SHP77 (cell line): ENCODE data around the gene KCNC2.
"Not testable (repeated sequence)": the region's sequence is repeated elsewhere in the genome, so short reads cannot be mapped to it uniquely, and the experiment has no call there.

Source experiments
- DNase-seq, 2 experiments: peaks; one replicate each; lab custom pipeline; 2025; lab: John Stamatoyannopoulos, UW

Gene KCNC2

GRCh38 chr12:75209812-75210138 is at the start of gene KCNC2:
TSS of gene KCNC2 (minus strand) at chr12:75209839.
- DNase-seq, result no peak

- DNase-seq, result no peak
Measured at GRCh38 chr12:75259143-75259542, 49.5 kb upstream of the KCNC2 start.

GRCh38 chr12:75257510-75257909 is 47.9 kb upstream of the KCNC2 start:
- DNase-seq, result no peak

- no peak for DNase-seq
Measured at GRCh38 chr12:75245108-75245507, 35.5 kb upstream of the KCNC2 start.

- DNase-seq, result no peak
Measured at GRCh38 chr12:75239987-75240386, 30.3 kb upstream of the KCNC2 start.

- DNase-seq, result no peak
Measured at GRCh38 chr12:75236206-75236605, 26.6 kb upstream of the KCNC2 start.

- no peak for DNase-seq
Measured at GRCh38 chr12:75227132-75227531, 17.5 kb upstream of the KCNC2 start.

GRCh38 chr12:75212072-75212471 is 2.4 kb upstream of the KCNC2 start:
- DNase-seq, result no peak

- no peak for DNase-seq
Measured at GRCh38 chr12:75208856-75209811, 505 bp downstream of the KCNC2 start.

GRCh38 chr12:75207338-75208083 is 2.1 kb downstream of the KCNC2 start:
- no peak for DNase-seq

- DNase-seq, result no peak
Measured at GRCh38 chr12:75205558-75205957, 4.1 kb downstream of the KCNC2 start.

GRCh38 chr12:75196865-75197264 is 12.8 kb downstream of the KCNC2 start:
- DNase-seq, result no peak

- DNase-seq, result no peak
Measured at GRCh38 chr12:75196408-75196807, 13.2 kb downstream of the KCNC2 start.

- DNase-seq, result no peak
Measured at GRCh38 chr12:75194250-75194649, 15.4 kb downstream of the KCNC2 start.

- no peak for DNase-seq
Measured at GRCh38 chr12:75192196-75192595, 17.4 kb downstream of the KCNC2 start.

GRCh38 chr12:75190846-75191245 is 18.8 kb downstream of the KCNC2 start:
- DNase-seq, result no peak

GRCh38 chr12:75185881-75186280 is 23.8 kb downstream of the KCNC2 start:
- DNase-seq, result not testable (repeated sequence)

GRCh38 chr12:75184516-75184915 is 25.1 kb downstream of the KCNC2 start:
- no peak for DNase-seq

GRCh38 chr12:75183967-75184366 is 25.7 kb downstream of the KCNC2 start:
- no peak for DNase-seq

- no peak for DNase-seq
Measured at GRCh38 chr12:75177997-75178396, 31.6 kb downstream of the KCNC2 start.

- DNase-seq, result no peak
Measured at GRCh38 chr12:75172611-75173010, 37.0 kb downstream of the KCNC2 start.

- no peak for DNase-seq
Measured at GRCh38 chr12:75170640-75171185, 38.9 kb downstream of the KCNC2 start.

GRCh38 chr12:75162845-75163244 is 46.8 kb downstream of the KCNC2 start:
- DNase-seq, result no peak
